Measurements from ENCODE around the gene IFT172.
A peak's percentile ranks its signal among the peaks of the same experiment; 100 is the strongest.

The IFT172 gene

DNA sequence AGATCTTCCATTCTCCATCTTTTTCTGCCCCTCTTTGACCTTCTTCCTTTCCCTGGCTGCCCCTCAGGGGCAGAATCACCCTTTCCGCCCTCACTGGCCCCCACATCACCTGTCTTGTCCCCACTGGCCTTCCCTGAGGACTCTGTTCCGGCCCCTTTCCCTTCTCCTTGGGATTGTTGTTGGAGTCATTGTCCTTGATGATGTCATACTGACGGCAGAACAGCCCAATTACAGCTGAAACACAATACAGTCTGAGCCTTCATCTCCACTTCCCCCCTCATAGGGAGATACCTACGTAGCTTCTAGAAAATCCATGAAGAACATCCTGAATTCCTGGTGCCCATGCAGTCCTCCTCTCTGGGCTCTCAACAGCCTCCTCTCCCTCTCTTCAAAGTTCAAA lies 3.0 kb upstream of the IFT172 start:
- Histone ChIP-seq H2BK120ac (ENCODE audit: low read depth, low read length) (no peak overlapping the region), H4K8ac (ENCODE audit: low read depth, low read length) (no peak overlapping the region), H3K36me3 (ENCODE audit: control insufficient read depth, insufficient read depth, low read length) (no peaks in the 10 kb centered on the region), H2AK5ac (ENCODE audit: low read length) (no peak overlapping the region), H3K4me2 (ENCODE audit: low read length) (no peak overlapping the region), H3K79me1 (ENCODE audit: low read length) (peaks cover 2% of the 10 kb centered on the region), H3K27me3 (ENCODE audit: insufficient read depth, low read length, poor library complexity) (peaks cover 4% of the 10 kb centered on the region), H4K5ac (ENCODE audit: low read length) (no peak overlapping the region), H2BK15ac (replicated peaks; ENCODE audit: low read depth) (no peak overlapping the region), H3K18ac (ENCODE audit: low read length) (no peak overlapping the region), H3K27ac (ENCODE audit: low read depth, low read length) (no peak overlapping the region), H3K4ac (ENCODE audit: low read depth, low read length) (no peak overlapping the region), H3K23ac (ENCODE audit: low read length) (no peak overlapping the region), H3K4me3 (ENCODE audit: low read length) (no peak overlapping the region), H3K4me1 (ENCODE audit: control insufficient read depth, low read depth, low read length) (no peaks in the 10 kb centered on the region), H3K79me2 (ENCODE audit: control insufficient read depth, insufficient read depth, low read length) (no peaks in the 10 kb centered on the region), H3K9ac (ENCODE audit: low read length) (no peak overlapping the region), H2BK5ac (ENCODE audit: low read length) (no peak overlapping the region), H3K56ac (ENCODE audit: low read length) (no peak overlapping the region)
- WGBS (ENCODE audit: extremely low coverage, insufficient coverage, low lambda C conversion rate): no CpG with 5 or more reads among the region's 4 CpGs
- no peak for DNase-seq

DNA sequence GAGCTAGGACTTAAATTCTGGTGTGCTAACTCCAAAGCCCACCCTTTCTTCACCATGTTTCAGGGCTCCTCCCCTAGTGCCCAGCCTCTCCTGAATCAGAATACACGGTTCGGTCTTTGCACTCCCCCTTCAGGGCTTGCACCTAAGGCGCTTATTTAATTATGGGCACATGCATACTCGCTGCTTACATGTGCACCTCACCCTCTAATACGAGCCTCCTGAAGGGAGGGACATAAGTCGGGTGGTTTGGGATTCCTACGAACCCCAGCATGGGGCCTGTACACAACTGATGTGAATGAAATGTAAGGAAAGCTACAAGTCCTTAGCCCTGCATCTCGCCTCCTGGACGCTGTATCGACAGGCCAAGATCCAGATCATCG lies 435 bp downstream of the IFT172 start:
- H3K27me3 ChIP-seq (ENCODE audit: insufficient read depth, low read length, poor library complexity): no peaks in the 10 kb centered on the region
- peak overlapping the region; percentile 76 for H3K9ac ChIP-seq (ENCODE audit: low read length)
- H2BK120ac ChIP-seq (ENCODE audit: low read depth, low read length): no peak overlapping the region
- H3K4ac ChIP-seq (ENCODE audit: low read depth, low read length): no peak overlapping the region
- peak overlapping the region; percentile 86 for H3K56ac ChIP-seq (ENCODE audit: low read length)
- no peak overlapping the region for H4K5ac ChIP-seq (ENCODE audit: low read length)
- peak overlapping the region; percentile 95 for H3K4me3 ChIP-seq (ENCODE audit: low read length)
- H2BK5ac ChIP-seq (ENCODE audit: low read length): no peak overlapping the region
- no peak overlapping the region for H3K23ac ChIP-seq (ENCODE audit: low read length)
- no CpG with 5 or more reads among the region's 11 CpGs for WGBS (ENCODE audit: extremely low coverage, insufficient coverage, low lambda C conversion rate)
- no peaks in the 10 kb centered on the region for H3K79me2 ChIP-seq (ENCODE audit: control insufficient read depth, insufficient read depth, low read length)
- H2BK15ac ChIP-seq (replicated peaks; ENCODE audit: low read depth): no peak overlapping the region
- no peaks in the 10 kb centered on the region for H3K36me3 ChIP-seq (ENCODE audit: control insufficient read depth, insufficient read depth, low read length)
- H3K27ac ChIP-seq (ENCODE audit: low read depth, low read length): no peak overlapping the region
- peak; percentile 38 for DNase-seq
- H3K79me1 ChIP-seq (ENCODE audit: low read length): peaks cover 2% of the 10 kb centered on the region
- no peak overlapping the region for H2AK5ac ChIP-seq (ENCODE audit: low read length)
- no peaks in the 10 kb centered on the region for H3K4me1 ChIP-seq (ENCODE audit: control insufficient read depth, low read depth, low read length)
- H3K4me2 ChIP-seq (ENCODE audit: low read length): peak overlapping the region; percentile 100
- H4K8ac ChIP-seq (ENCODE audit: low read depth, low read length): no peak overlapping the region
- H3K18ac ChIP-seq (ENCODE audit: low read length): no peak overlapping the region

DNA sequence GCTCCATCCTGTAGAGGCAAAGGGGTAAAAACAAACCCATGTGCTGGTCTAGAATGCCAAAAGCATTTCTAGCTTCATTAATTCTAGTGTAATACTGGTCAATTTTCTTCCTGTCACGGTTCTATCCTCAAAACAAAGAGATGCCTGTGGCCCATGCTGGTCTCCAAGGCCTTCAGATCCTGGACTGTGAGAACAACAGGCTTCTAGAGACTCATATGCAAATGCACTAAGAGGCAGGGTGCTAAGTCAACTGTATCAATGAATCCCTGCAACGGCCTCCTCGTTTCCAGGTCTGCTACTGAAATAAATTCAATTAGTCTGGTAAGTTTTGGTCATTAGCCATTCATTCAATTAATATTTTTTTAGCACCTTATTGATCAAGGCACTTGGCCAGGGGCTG lies 4.0 kb downstream of the IFT172 start:
- Histone ChIP-seq H3K23ac (ENCODE audit: low read length) (no peak overlapping the region), H3K27me3 (ENCODE audit: insufficient read depth, low read length, poor library complexity) (no peaks in the 10 kb centered on the region), H2AK5ac (ENCODE audit: low read length) (no peak overlapping the region), H3K4me1 (ENCODE audit: control insufficient read depth, low read depth, low read length) (no peaks in the 10 kb centered on the region), H3K36me3 (ENCODE audit: control insufficient read depth, insufficient read depth, low read length) (no peaks in the 10 kb centered on the region), H2BK120ac (ENCODE audit: low read depth, low read length) (no peak overlapping the region), H3K4me2 (ENCODE audit: low read length) (no peak overlapping the region), H4K5ac (ENCODE audit: low read length) (no peak overlapping the region), H3K18ac (ENCODE audit: low read length) (no peak overlapping the region), H3K27ac (ENCODE audit: low read depth, low read length) (no peak overlapping the region), H3K56ac (ENCODE audit: low read length) (no peak overlapping the region), H2BK5ac (ENCODE audit: low read length) (no peak overlapping the region), H3K79me2 (ENCODE audit: control insufficient read depth, insufficient read depth, low read length) (no peaks in the 10 kb centered on the region), H3K79me1 (ENCODE audit: low read length) (peaks cover 2% of the 10 kb centered on the region), H2BK15ac (replicated peaks; ENCODE audit: low read depth) (no peak overlapping the region), H3K4ac (ENCODE audit: low read depth, low read length) (no peak overlapping the region), H4K8ac (ENCODE audit: low read depth, low read length) (no peak overlapping the region), H3K4me3 (ENCODE audit: low read length) (no peak overlapping the region), H3K9ac (ENCODE audit: low read length) (no peak overlapping the region)
- WGBS (ENCODE audit: extremely low coverage, insufficient coverage, low lambda C conversion rate): no CpG with 5 or more reads among the region's 3 CpGs
- no peak for DNase-seq

DNA sequence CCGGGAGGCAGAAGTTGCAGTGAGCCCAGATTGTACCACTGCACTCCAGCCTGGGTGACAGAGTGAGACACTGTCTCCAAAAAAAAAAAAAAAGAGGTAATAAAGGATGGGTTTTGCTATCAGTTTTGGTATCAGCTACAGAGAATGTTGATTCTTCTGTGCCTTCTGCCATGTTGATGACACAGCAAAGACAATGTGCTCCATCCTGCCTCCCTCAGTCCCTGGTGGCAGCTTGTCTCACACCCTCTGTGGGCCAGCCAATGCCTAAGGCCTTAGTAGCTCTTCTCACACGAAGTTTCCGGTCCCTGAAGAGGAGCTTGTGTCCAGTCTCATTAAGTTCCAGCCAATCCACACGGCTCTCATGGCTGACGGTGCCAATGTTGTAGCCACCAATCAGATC lies 17.6 kb downstream of the IFT172 start:
- no peak overlapping the region for H3K4me2 ChIP-seq (ENCODE audit: low read length)
- no peaks in the 10 kb centered on the region for H3K36me3 ChIP-seq (ENCODE audit: control insufficient read depth, insufficient read depth, low read length)
- no peak overlapping the region for H3K9ac ChIP-seq (ENCODE audit: low read length)
- H3K23ac ChIP-seq (ENCODE audit: low read length): no peak overlapping the region
- no peaks in the 10 kb centered on the region for H3K27me3 ChIP-seq (ENCODE audit: insufficient read depth, low read length, poor library complexity)
- H3K56ac ChIP-seq (ENCODE audit: low read length): no peak overlapping the region
- no peak overlapping the region for H4K5ac ChIP-seq (ENCODE audit: low read length)
- H2BK15ac ChIP-seq (replicated peaks; ENCODE audit: low read depth): no peak overlapping the region
- no peaks in the 10 kb centered on the region for H3K4me1 ChIP-seq (ENCODE audit: control insufficient read depth, low read depth, low read length)
- H3K4me3 ChIP-seq (ENCODE audit: low read length): no peak overlapping the region
- no peak overlapping the region for H2AK5ac ChIP-seq (ENCODE audit: low read length)
- no peaks in the 10 kb centered on the region for H3K79me2 ChIP-seq (ENCODE audit: control insufficient read depth, insufficient read depth, low read length)
- H3K27ac ChIP-seq (ENCODE audit: low read depth, low read length): no peak overlapping the region
- no peak overlapping the region for H4K8ac ChIP-seq (ENCODE audit: low read depth, low read length)
- WGBS (ENCODE audit: extremely low coverage, insufficient coverage, low lambda C conversion rate): no CpG with 5 or more reads among the region's 5 CpGs
- H3K4ac ChIP-seq (ENCODE audit: low read depth, low read length): no peak overlapping the region
- no peak overlapping the region for H2BK5ac ChIP-seq (ENCODE audit: low read length)
- DNase-seq: peak; percentile 62
- H2BK120ac ChIP-seq (ENCODE audit: low read depth, low read length): no peak overlapping the region
- H3K79me1 ChIP-seq (ENCODE audit: low read length): no peaks in the 10 kb centered on the region
- no peak overlapping the region for H3K18ac ChIP-seq (ENCODE audit: low read length)

- no peak overlapping the region for H3K23ac ChIP-seq (ENCODE audit: low read length)
- peaks cover 2% of the 10 kb centered on the region for H3K36me3 ChIP-seq (ENCODE audit: control insufficient read depth, insufficient read depth, low read length)
- H3K56ac ChIP-seq (ENCODE audit: low read length): no peak overlapping the region
- no peak overlapping the region for H3K4me2 ChIP-seq (ENCODE audit: low read length)
- no peak for DNase-seq
- H2BK120ac ChIP-seq (ENCODE audit: low read depth, low read length): no peak overlapping the region
- no peak overlapping the region for H3K4me3 ChIP-seq (ENCODE audit: low read length)
- no peaks in the 10 kb centered on the region for H3K79me2 ChIP-seq (ENCODE audit: control insufficient read depth, insufficient read depth, low read length)
- H2BK5ac ChIP-seq (ENCODE audit: low read length): no peak overlapping the region
- no CpG with 5 or more reads among the region's 7 CpGs for WGBS (ENCODE audit: extremely low coverage, insufficient coverage, low lambda C conversion rate)
- H3K27ac ChIP-seq (ENCODE audit: low read depth, low read length): no peak overlapping the region
- no peak overlapping the region for H3K9ac ChIP-seq (ENCODE audit: low read length)
- H3K27me3 ChIP-seq (ENCODE audit: insufficient read depth, low read length, poor library complexity): no peaks in the 10 kb centered on the region
- no peak overlapping the region for H3K18ac ChIP-seq (ENCODE audit: low read length)
- no peak overlapping the region for H4K8ac ChIP-seq (ENCODE audit: low read depth, low read length)
- H3K4me1 ChIP-seq (ENCODE audit: control insufficient read depth, low read depth, low read length): no peaks in the 10 kb centered on the region
- H2BK15ac ChIP-seq (replicated peaks; ENCODE audit: low read depth): no peak overlapping the region
- no peak overlapping the region for H4K5ac ChIP-seq (ENCODE audit: low read length)
- no peaks in the 10 kb centered on the region for H3K79me1 ChIP-seq (ENCODE audit: low read length)
- H2AK5ac ChIP-seq (ENCODE audit: low read length): no peak overlapping the region
- no peak overlapping the region for H3K4ac ChIP-seq (ENCODE audit: low read depth, low read length)
Observed at GRCh38 chr2:27464443-27464842, 25.1 kb downstream of the IFT172 start.

GRCh38 chr2:27461118-27461517 lies 28.4 kb downstream of the IFT172 start:
- Histone ChIP-seq H3K18ac (ENCODE audit: low read length) (no peak overlapping the region), H2AK5ac (ENCODE audit: low read length) (no peak overlapping the region), H3K36me3 (ENCODE audit: control insufficient read depth, insufficient read depth, low read length) (peaks cover 5% of the 10 kb centered on the region), H3K4me2 (ENCODE audit: low read length) (no peak overlapping the region), H3K4ac (ENCODE audit: low read depth, low read length) (no peak overlapping the region), H3K9ac (ENCODE audit: low read length) (no peak overlapping the region), H3K56ac (ENCODE audit: low read length) (peak overlapping the region; percentile 56), H3K79me2 (ENCODE audit: control insufficient read depth, insufficient read depth, low read length) (no peaks in the 10 kb centered on the region), H2BK15ac (replicated peaks; ENCODE audit: low read depth) (no peak overlapping the region), H4K5ac (ENCODE audit: low read length) (no peak overlapping the region), H2BK120ac (ENCODE audit: low read depth, low read length) (no peak overlapping the region), H2BK5ac (ENCODE audit: low read length) (peak overlapping the region; percentile 55), H3K27ac (ENCODE audit: low read depth, low read length) (peak overlapping the region; percentile 8), H3K79me1 (ENCODE audit: low read length) (no peaks in the 10 kb centered on the region), H4K8ac (ENCODE audit: low read depth, low read length) (no peak overlapping the region), H3K4me3 (ENCODE audit: low read length) (no peak overlapping the region), H3K4me1 (ENCODE audit: control insufficient read depth, low read depth, low read length) (no peaks in the 10 kb centered on the region), H3K23ac (ENCODE audit: low read length) (no peak overlapping the region), H3K27me3 (ENCODE audit: insufficient read depth, low read length, poor library complexity) (no peaks in the 10 kb centered on the region)
- WGBS (ENCODE audit: extremely low coverage, insufficient coverage, low lambda C conversion rate): no CpG with 5 or more reads among the region's 8 CpGs
- DNase-seq: no peak
